Occipital lobe (tissue), 2 donors: ENCODE results near the gene CABLES2. TPM values are rescaled to one million over a fixed set of nuclear protein-coding genes. Genes with fewer than 3 reads are reported as not detected.

Experiments
- DNase-seq: peaks from one replicate; lab custom pipeline; 2025; lab: John Stamatoyannopoulos, UW
- total RNA-seq: library from RNA; depleted of rRNA; stranded (reverse); fragments of >200 nt; gene quantifications from one replicate; pipeline ENCODE4 v1.2.3, GENCODE V29; 2014

Gene CABLES2
- total RNA-seq, 1 donor from 2014 or later: 2.3 TPM

GRCh38 chr20:62350629-62351422, 56.3 kb downstream of the CABLES2 start:
- no peak for DNase-seq

- DNase-seq: no peak
These were observed 56.9 kb downstream of the CABLES2 start for GRCh38 chr20:62350098-62350628.

- no peak for DNase-seq
These were observed 57.5 kb downstream of the CABLES2 start for GRCh38 chr20:62349556-62350097.

- DNase-seq: no peak
These were observed 58.5 kb downstream of the CABLES2 start for GRCh38 chr20:62348604-62349003.

GRCh38 chr20:62347445-62347844, 59.6 kb downstream of the CABLES2 start:
- DNase-seq: no peak

- no peak for DNase-seq
These were observed 60.0 kb downstream of the CABLES2 start for GRCh38 chr20:62347151-62347404.

- no peak for DNase-seq
These were observed 60.5 kb downstream of the CABLES2 start for GRCh38 chr20:62346398-62347150.

- no peak for DNase-seq
These were observed 61.3 kb downstream of the CABLES2 start for GRCh38 chr20:62345681-62346370.

GRCh38 chr20:62344782-62345181, 62.3 kb downstream of the CABLES2 start:
- DNase-seq: no peak

GRCh38 chr20:62344092-62344491, 63.0 kb downstream of the CABLES2 start:
- DNase-seq: no peak

GRCh38 chr20:62342910-62343309, 64.2 kb downstream of the CABLES2 start:
- DNase-seq: no peak

GRCh38 chr20:62339647-62340062, 67.4 kb downstream of the CABLES2 start:
- DNase-seq: no peak

Other genes with a start within 250 kb of the CABLES2 start
- gene MTG2, start 224.3 kb downstream of the CABLES2 start, total RNA-seq: 14.8 TPM
- gene HRH3, start 187.0 kb downstream of the CABLES2 start, total RNA-seq: 0.47 TPM
- gene OSBPL2, start 168.8 kb downstream of the CABLES2 start, total RNA-seq: 39.8 TPM
- 30.6 TPM for gene ADRM1, start 104.3 kb downstream of the CABLES2 start, total RNA-seq
- gene LAMA5, start 40.0 kb downstream of the CABLES2 start, total RNA-seq: 11.2 TPM
- gene RPS21, start 20.2 kb downstream of the CABLES2 start, total RNA-seq: 715 TPM
- gene RBBP8NL, start 20.3 kb upstream of the CABLES2 start, total RNA-seq: not detected
- gene GATA5, start 68.7 kb upstream of the CABLES2 start, total RNA-seq: 0.16 TPM
- 1.6 TPM for gene SLCO4A1, start 235.2 kb upstream of the CABLES2 start, total RNA-seq